NCI-H1694 (cell line): ENCODE data around the gene WBP11.

ENCODE experiments used
- DNase-seq: peaks from one replicate; lab custom pipeline; 2025; lab: John Stamatoyannopoulos, UW

The WBP11 gene

DNA sequence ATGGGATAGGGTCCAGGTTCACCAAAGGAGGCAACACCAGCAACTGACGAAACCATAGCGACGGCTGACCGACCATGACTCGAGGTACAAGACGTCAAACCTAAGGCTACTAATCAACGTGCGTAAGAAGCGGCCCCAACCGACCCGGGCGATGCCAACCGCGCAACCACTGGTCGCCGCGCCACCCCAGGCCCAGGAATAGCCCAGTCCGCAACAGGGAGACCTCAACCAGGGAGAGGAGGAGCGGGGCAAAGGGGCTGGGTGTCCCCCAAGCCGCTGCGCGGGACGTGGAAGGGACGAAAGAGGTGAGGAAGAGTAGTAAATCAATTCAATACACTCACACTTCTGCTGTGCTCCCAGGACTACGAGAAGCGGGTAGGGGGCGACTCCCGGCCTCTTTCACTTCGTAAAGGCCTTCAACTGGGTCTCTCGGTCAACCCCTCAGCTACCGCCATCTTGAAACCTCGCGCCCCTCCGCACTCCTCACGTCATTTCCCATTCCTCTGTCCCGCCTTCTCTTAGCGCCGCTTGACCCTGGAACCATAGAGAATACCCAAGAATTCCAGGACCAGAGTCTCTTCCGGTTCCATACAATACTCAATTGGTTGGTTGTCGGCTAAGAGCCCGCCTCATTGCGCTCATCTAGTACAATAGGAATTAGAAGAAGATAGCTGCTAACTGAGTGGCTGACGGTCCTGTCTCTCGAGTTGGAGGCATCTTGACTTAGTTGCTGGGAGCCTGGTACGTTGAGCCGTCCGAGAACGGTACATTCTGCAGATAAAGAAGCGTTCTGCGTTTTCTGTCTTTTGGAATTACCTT, at the start of gene WBP11, which contains the start of gene C12orf60:
Gene WBP11 (minus strand): TSS at position 468 of the 819 bp plus-strand sequence. CDS start 2,095 bp downstream, outside the sequence.
Gene C12orf60 (plus strand): TSS at position 660 of the 819 bp plus-strand sequence. CDS start 19,266 bp downstream, outside the sequence.
- DNase-seq: peak; percentile 100

DNA sequence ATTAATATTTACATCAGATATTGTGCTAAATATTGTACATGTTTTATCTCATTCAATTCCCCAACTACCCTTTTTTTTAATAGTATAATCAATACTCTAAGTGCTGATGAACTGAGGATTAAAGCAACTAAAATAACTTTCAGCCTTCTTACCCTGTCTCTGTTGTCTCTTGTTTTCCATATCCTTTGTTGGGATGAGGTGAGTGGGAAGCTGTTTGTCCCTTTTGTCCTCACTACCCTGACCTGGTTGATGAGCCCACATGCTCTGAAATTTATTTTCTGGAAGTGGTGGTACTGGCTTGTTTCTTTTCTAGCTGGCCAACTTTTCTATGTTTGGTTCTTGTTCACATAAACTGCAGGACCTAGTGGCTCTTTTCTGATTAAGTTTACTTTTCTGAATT, 49.6 kb upstream of the WBP11 start:
- no peak for DNase-seq

DNA sequence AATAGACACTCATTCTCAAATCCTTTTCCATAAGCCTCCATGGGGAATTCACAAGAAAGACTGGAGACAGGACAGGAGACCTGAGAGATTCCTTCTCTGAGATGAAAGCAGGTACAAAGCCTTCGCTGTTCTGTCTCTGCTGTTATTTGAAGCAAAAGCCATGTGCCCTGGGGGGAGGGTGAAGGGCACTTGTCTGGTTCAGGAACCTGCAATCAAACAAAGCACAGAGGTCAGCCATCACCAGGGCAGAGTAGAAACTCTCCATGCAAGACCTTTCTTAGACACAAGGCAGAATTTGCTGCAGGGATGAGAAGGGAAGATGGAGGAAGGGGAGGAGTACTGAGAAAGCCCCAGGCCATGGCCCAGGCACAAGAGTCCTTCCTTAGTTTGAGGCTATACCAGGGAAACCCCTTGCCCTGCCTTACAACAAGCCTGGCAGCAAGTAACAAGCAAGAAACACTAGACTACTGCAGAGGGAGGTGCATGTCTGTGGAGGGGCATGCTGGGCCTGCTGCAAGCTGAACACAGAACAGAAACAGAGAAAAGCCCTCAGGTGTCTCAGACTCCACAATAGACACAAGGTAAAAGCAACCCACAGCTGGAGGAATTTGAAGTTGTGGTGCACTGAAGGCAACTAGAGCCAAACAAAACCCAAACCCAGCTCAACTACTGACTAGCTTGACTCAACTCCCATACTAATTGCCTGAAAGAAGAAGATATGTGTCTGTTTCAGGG, 47.8 kb upstream of the WBP11 start:
- no peak for DNase-seq

DNA sequence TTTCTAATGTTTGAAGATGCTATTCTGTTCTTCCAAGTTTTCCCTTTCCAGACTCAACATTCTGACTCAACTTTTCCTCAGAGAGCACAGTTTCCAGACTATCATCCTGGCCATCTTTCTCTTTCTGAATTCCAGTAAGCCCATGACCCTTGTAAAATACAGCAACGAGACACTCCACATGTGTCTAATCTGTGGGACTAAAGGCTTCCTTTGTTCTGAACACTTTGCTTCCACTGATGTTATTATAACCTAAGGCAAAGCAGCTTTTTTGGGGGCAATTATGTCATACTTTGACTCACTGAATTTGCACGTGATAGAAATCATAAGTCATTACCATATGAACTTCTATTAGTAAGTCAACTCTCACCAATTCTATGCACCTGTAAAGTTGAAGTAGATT, 46.4 kb upstream of the WBP11 start:
- DNase-seq: no peak

DNA sequence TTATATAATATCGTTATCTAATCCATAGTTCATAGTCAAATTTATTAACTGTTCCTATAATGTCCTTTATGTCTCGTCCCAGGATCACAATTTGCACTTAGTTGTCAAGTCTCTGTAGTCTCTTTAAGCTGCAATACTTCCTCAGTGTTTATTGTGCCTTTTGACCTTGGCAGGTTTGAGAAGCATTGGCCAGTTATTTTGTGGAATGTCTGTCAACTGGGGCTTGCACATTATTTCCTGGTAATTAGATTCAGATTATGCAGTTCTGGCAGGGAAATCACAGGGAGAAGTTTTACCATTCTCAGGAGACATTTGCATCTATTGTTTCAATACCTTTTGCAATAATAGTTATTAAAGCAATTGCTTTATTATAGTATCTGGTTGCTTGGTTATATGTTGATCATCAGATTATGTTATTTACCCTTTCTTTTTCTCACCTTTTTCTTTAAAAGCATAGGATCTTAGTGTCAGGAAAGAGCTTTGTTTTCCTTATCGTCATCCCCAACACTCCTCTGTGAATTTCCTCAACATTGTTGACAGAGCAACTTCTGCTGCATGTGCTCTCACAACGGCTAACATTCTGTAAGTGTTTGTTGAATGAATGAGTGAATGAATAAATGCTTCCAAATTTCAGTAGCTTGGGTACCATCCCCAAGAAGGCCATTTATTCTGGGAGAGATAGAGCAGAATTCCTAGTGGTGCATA, 43.8 kb upstream of the WBP11 start:
- DNase-seq: no peak

DNA sequence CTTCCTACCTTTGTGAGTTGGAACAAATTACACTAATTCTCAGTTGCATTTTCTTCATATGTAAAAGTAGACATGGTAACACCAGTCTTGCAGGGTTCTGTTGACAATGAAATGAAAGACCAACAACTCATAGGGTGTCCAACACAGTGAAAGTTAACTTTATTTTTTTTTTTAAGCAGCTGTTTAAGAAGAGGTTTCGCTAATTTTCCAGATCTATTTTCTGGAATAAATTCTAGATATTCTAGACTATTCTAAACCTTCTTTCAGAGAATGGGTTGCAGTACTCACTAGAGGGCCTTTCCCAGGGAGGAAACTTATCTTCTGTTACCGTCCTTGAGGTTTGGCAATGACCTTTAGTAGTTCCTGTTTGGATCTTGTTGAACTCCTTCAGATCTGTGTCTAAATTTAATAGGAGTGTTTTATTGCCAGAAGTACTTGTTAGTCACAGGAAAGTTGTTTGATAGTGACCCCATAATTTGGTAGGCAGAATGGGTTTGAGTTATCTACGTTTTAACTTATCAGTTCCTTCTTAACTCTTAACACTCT, 42.8 kb upstream of the WBP11 start:
- DNase-seq: no peak

DNA sequence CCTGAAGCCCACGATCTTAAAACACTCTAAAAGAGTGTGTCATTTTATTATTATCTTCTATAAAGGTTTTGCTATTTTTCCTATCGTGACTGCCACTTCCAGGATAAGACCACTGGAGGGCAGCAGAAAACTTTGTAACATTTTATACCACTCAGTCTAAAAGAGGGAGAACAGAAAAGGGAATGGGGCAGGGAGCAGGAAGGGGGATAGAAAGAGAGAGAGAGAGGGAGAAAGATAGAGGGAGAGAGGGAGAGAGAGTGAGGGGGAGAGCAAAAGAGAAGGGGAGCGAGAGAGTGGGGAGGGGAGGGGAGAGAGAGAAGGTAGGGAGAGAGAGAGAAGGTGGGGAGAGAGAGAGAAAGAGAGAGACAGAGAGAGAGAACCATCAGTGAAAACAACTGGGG, 42.1 kb upstream of the WBP11 start:
- peak; percentile 89 for DNase-seq

DNA sequence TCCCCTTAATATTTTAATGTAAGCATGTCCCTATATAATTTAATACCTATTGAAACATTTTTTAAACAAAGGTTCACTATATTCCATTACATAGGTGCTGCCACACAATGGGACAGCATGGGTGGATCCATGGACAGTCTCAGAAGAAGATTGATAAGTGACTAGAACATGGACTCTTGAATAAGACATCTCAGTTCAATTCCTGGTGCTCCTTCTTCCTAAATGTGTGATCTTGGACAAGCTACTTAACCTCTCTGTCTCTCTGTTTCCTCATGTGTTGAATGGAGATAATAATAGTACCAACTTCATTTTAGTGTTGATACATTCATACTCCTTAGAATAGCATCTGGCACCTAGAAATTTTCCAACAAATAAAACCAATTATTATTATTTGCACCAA, 41.1 kb upstream of the WBP11 start:
- DNase-seq: no peak

DNA sequence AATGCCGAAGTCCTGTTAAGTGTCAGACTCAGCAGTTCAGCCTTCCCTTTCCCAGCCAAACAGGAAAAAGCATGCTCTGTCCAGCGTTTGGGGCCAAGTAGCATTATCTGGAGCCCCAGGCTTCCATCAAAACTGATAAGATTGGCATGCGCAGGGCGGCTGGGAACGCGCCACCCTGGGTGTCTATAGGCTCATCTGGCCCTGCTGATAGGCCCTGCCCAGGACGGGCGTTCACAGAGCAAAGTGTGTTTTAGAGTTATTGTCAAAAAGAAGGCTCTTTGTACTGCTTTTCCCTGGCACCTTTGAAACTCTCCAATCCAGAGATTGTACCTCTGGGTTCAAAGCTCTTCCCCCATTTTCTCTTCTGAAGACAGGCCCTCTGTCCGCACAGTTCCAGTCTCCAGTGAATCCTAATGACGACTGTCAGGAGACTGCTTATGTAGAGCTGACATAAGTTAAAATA, 40.2 kb upstream of the WBP11 start, which contains the start of gene ART4:
Gene ART4 (minus strand): TSS at position 102 of the 463 bp plus-strand sequence. CDS start 413 bp downstream, outside the sequence.
- DNase-seq: no peak

DNA sequence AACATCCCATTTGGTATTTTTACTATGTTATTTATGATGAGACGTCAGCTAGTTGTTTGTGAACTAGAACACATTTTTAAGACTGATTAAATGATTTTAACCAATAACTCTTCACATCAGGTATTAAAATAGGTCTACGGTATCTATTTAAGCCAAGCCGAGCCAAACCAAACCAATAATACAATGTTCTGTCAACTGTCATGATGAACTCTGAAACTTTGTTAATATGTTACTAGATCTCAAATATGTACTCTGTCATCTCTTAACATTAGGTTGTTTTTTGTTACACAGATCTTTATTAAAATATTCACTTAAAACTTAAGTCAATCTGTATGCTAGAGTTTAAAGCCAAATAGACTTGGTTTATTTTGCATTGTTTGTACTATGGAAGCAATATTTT, 39.0 kb upstream of the WBP11 start:
- no peak for DNase-seq

DNA sequence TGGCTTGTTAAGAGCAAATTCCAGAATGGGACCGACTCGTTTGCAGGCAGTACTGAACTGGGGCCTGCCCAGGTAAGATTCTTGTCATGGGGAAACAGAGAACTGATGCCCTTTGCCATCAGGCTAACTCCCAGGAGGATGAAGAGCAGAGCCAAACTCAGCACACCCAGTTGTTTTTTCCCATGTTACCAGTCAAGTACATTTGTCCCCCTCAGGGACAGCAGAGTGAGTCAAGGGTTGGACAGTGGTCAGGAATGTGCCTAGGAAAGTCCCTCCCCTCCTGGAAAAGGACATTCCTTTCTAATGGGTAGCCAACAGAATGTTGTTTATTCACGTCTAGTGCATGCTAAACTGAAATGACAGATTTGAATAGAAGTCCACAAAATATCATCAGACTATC, 38.5 kb upstream of the WBP11 start:
- no peak for DNase-seq

DNA sequence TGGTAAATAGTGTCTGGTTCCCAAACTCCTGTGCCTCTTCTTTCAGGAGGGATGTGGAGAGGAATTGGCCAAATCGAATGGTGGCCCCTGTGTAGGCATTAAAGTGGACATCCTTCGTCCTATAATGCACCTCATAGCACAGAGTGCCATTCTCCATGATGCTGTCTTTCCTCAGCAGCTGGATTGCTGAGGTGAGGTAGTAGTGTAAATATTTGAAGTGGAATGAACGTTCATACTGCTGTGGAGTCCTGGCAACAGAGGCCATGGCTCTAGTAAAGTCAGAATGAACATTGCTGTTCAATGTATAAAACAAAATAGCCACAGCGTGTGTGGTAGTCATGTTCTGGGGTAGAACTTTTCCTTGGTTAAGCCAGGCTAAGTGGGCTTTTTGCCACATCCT, 37.3 kb upstream of the WBP11 start:
- no peak for DNase-seq

DNA sequence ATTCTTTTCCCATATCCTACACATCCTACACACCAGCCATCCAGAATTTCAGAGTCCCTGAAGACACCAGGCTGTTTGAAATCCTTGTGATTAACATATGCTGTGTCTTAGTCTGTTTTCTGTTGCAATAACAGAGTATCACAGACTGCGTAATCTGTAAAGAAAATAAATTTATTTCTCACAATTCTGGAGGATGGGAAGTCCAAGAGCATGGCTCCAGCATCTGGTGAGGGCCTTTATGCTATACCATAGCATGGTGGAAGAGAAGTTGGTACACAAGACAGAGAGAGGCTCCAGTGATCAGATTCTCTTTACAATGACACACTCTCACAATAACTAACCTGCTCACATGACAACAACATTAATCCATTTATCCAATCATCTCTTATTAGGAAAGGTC, 36.0 kb upstream of the WBP11 start:
- DNase-seq: no peak

DNA sequence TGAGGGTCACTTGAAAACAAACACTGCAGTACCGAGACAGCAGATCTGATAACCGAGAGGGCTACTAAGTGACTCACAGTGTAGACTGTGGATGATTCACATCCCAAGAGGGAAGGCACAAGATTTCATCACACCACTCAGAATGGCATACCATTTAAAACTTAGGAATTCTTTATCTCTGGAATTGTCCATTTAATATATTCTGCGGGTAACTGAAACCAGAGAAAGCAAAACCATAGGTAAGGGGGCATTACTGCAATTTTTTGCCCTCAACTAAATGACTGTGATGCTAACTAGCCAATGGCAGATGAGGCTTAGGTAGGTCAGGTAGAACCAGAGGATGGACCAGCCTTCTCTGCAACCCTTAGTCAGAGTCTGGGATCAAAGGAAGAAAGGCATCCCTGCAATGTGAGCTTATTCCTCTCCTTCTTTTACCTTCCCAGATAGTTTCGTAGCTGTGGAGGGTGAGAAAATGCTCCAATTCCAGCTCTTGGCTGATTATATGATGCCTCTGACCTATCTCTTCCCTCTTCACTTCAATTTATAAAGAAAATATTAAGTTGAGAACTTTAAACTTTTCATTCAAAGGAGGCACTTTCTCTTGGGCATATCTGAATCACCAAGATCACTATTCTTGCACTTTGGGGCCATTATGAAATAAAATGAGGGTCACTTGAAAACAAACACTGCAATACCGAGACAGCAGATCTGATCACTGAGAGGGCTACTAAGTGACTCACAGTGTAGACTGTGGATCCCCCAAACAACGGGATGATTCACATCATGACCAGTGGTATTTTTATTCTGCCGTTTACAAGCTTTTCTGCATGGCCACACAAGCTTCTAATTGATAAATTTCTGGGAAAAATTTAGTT, 33.3 kb upstream of the WBP11 start:
- no peak for DNase-seq

DNA sequence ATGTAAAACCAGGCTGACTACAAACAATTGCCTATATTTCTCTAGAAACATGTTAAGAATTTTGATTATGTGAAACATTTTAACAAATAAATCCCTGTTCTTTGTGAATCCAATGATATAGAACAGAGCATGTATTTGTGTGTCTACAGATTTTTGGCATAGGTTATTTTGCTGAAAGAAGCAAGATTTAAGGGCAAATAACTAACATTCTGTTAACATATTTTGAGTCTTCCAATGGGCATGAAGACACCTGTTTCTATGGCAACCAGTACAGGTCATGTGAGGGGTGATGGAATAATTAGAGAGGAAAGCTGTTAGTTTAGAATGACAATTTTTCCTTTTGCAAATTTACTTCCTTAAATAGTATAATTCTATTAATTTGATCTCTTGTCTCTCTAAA, 31.2 kb upstream of the WBP11 start:
- DNase-seq: no peak

DNA sequence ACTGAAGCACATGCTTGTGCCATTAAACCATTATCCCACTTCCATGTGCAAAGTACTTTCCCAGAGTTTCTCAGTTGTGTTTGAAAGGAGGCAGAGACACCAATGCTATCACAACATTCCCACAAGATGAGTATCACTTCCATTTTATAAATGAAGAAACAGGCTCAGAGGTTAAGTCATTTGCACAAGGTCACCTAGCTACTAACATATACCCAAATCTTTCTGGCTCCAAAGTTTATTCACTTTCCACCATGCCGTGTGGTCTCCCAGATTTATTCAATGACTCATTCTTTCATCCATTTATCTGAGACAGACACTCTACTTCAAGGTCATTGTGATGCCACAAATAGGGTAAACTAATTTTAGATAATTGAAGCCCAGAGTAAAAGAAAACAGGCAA, 30.7 kb upstream of the WBP11 start:
- no peak for DNase-seq

DNA sequence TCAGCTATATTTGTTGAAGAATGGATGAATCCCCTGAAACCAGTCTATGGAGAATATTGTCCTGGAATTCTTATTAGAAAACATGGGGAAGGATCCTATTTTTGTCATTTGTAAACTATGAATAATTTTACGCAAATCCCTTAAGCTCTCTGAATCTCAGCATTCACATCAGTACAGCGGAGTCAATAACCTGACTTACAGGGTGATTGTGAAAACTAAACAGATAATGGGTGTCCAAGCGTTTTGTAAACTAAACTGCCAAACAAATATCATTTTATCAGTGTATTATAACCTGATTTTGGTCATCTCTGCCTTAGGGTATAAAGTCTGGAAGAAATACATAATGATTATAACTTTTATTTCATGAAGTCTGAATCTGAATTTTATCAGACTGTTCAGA, 30.1 kb upstream of the WBP11 start:
- no peak for DNase-seq

DNA sequence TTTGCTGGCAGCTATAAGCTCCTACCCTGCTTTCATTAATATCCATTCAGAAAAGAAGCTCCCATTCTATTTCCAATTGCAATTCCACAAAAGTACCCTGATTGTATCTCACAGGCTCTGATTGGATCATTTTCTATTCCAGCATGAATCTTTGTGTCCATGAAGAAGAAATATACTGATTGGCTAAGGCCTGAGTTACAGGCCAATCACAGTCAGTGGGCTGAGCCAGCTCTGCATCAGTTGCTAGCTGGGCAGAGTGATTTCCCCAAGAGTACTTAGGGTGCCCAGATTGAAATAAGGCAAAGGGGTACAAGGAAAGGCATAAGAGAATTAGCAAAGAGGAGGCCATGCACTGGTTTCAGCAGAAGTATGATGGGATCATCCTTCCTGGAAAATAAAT, 25.6 kb upstream of the WBP11 start:
- DNase-seq: no peak

DNA sequence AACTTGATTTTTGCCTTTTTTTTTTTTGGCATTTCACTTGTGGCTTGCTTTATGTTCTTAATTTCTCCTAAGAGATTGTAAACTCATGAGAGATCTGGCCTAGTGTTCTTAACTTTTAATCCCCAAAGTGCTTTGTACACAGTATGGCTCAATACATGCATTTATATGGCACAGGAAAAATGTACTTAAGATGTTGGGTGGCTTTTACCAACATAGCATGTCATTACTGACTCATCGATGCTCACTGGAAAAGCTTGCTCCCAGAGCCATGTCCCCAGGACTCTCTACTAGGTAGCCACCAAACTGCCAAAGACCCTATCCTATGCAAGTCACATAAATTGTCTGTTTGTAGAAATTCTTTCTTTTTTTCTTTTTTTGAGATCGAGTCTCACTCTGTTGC, 23.8 kb upstream of the WBP11 start:
- DNase-seq: no peak

DNA sequence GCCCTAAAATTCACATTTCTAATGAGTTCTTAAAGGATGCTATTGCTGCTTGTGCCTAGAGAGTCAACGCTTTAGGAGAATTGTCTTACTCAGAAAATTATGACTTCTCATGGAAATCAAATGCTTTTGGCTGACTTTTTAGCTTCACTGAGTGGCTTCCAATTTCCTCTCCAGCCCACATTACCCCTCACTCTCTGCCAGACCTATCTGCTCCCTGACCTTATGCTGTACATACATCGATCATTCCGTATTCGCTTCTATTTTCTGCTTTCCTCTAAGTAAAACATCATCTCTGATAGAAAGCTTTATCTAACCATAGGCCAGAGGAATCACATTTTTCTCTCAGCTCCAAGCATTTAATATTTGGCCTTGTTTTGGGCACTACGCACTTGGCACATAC, 23.2 kb upstream of the WBP11 start:
- no peak for DNase-seq

DNA sequence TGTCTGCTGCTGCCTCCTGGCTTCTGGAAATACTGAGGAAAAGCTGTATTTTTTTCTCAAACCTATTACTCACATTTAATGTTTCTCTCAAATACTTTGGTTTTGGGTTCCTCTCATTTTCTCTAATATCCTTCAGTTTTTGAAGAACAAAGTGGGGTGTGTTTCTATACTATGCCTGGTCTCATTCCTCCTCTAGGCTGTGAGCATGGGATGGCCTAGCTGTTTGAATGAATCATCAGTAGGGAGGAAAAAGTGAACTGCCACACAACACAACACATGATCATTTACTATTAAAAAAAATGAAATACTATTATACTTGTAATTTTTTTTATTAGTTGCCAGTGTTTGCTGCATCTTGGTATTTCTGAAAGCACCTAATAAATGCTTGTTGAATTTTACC, 22.0 kb upstream of the WBP11 start:
- no peak for DNase-seq
